NOMO-1 treated with DMSO at 0.1 percent for 48 hours (cell line): ENCODE data around the gene CTNND2.

Experiments used
- DNase-seq: peaks from one replicate; lab custom pipeline; 2025; ENCODE audit not compliant: unreplicated experiment; lab: John Stamatoyannopoulos, UW

CTNND2 gene

DNA sequence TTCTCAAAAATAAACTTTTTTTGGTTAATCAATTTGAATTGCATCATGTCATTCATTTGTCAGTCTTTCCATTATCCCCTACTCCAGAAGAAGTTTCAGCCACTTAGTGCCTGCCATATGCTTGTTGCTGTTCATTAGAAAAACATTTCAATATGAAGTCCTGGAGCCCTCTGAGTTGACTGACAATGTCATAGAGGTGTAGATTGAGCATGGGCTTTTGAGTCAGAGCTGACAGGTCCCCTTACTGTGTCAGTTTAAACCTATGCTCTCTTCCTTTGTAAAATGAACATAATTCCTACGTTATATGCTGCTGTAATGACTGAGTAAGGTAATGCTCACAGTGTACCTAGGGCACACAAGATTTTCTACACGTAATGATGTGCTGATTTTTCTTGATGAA is 114.0 kb downstream of the CTNND2 start:
- DNase-seq: no peak

DNA sequence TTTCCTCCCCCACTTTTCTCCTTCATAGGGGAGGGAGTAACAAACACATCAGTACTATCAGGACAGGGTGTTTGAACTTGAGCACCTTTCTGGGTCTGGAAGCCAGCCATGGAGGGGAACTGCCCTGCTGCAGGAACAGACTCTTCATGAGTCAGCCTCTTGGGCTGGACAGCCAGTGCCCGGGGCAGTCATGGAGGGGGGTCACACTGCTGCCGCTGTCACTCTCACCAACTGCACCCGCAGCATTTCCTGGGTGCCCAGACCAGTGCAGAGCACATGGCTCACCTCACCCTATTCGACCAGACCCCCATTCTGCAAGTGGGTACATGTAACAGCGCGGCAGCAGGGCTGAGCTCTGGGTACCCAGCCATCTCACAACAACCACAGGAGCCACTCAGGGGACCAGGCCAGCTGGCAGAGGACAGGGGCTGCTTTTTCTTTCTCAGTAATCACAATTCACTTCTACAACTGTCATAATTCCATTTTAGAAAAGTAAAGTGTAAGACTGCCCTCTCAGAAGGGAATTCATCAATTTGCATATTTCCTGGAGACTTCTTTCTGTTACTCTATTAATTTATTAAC is 118.4 kb downstream of the CTNND2 start:
- DNase-seq: no peak

DNA sequence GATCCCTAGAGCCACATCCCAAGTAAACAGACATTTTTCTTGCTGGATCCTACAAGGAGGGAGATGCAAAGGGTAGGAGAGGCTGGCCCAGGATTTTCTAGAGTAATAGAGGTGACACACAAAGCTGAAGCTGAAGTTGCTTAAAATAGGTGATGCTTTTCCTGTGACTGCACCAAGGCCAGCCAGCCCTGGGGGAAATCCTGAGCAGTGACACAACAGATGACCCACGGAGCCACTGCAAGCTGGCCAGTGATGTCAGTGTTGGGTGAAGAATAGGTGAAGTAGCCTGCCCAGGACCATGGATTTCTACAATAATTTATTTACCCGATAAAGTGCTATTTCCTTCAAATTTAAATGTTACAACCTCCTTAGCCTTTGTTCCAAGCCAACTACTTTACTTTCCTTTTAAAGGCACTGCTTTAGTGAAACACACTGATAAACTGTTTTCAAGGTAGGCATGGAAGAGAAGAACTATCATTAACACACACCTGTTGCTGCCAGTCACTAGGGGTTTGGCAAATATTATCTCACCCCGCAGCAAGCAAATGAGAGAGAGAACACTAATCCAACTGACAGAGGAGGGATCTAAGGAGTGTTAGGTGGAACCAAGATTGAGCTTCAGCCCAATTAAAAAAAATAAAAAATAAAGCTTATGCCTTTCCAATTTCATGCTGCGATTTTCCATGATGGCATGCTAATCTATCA is 123.5 kb downstream of the CTNND2 start:
- DNase-seq: no peak

DNA sequence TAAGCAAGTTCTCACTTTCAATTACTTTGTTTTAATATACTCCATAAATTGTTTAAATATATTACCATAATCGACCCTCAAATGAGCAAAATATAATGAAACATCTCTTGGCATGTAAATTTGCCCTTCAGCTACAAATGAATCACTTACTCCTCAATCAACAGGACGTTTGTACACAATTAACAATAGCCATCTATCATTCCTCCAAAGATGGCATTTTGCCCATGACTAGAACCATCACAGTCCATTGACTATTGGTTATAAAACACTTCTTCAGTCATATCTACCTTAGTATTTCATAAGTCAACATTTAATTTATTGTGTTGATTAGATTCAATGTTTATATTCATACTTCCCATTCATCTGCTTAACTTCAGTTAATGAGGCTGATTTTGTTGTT is 127.2 kb downstream of the CTNND2 start:
- DNase-seq: no peak

DNA sequence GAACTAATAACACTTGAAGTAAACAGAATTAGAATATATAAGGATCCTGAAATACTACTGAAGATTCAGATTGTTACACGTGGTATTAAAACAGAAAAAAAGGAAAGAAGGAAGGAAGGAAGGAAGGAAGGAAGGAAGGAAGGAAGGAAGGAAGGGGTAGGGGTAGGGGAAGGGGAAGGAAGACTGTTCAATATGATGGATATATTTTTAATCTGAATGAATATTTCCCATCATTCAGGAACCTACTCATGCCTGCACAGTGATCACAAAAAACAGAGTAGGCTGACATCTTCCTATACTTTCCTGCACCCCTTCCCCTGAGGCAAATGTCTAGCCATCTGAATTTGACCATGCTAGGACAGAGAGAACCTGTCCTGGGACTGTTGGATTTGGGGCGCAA is 133.9 kb downstream of the CTNND2 start:
- DNase-seq: no peak

DNA sequence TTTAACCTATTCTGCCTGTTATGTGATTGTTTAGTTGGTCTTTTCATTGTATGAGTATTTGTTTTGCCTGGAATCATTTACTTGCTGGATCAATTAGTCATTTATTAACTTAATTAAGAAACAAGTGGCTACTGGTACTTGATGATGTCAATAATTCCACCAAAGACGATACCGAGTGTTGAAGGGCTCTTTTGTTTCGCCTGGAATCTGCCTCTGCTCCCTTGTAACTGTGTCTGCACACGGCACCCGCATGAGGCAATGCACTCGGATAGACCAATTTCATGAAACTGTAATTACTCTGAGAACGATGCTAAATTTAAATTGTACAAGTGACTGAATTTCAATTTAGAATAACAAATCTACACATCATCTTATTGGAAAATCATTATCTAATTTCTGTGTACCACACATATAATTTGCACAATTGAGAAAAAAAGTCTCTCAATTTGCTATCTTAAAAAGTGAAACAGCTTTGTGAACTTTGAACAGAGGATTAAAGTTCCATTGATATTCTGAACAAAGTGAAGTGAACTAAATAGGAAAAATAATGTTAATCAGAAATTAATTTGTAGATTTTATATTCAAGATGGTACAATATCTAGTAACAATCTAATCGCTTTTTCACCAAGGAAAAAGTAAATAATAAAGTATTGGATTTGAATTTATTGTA is 143.2 kb downstream of the CTNND2 start:
- no peak for DNase-seq

DNA sequence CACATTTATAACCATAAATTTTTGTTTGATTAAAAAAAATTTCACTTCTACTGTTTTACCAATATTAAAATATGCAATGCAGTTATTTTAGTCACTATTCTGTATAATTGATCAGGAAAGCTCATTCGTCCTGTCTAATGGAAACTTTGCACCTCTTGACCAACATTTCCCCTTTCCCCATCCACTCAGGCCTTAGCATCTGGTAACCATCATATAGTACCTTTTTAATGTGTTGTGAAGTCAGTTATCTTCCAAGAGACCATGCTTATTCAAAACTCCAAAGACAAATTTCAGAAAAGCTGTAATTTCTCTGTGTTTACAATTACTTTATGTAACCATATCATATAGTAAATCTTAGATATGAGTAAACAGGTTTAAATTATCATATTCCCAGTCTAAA is 145.9 kb downstream of the CTNND2 start:
- DNase-seq: no peak

DNA sequence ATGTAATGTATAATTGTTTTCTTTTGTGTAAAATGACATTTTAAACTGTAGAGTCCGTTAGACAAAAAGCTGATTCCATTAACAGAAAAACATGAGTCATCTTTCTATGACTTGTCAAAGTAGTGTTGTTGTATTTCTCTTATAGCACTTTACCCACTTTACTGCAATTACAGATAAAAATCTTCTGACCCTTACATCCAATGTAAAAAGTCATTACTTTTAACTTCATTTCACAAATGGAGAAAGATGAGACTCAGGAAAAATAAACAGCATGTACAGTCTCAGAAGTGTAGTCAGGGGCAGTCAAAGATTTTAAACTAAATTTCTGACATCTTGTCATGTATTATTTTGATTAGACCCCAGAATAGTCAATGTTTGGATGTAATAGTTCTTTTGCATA is 146.6 kb downstream of the CTNND2 start:
- no peak for DNase-seq

DNA sequence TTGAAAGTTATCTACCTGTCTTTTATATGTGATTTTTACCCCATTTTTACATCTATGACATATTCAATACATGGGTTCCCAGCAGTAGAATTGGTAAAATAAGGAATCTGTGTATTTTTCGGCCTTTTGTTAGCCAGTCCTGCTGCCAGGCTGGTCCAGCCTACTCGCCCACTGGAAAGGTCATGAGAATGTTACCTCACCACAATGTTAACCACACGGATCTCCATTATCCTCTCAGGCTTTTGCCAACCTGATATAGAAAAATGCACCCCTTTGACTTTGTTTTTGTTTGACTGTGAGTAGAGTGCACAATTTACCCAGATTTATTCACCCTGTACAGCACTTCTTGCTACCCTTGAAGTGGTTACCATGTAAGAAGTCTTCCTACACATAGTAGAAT is 167.2 kb downstream of the CTNND2 start:
- no peak for DNase-seq

DNA sequence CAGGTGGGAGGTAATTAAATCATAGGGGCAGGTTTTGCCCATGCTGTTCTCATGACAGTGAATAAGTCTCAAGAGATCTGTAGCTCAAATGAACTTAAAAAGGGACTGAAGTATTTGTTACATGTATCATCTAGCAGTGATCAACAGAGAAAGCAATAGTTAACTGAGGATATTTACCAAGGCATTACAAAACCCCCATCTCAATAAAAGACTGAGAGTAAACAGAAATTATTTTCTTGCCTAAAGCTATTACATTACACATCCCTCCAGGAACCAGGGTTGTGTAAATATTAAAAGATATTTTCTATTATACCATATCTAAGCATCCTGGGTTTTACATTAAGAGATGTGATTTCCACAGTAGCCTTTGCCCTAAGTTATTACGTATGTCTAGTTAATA is 169.9 kb downstream of the CTNND2 start:
- no peak for DNase-seq

DNA sequence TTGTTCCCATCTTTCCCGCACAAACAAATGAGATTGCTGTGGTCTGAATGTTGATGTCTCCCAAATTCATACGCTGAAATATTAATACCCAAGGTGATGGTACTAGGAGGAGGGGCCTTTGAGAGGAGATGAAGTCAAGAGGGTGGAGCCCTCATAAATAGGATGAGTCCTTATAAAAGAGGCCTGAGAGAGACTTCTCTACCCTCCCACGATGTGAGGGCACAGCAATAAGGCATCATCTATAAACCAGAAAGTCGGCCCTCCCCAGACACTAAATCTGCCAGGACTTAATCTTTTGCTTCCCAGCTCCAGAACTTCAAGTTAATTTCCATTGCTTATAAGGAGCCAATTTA is 170.4 kb downstream of the CTNND2 start:
- no peak for DNase-seq

DNA sequence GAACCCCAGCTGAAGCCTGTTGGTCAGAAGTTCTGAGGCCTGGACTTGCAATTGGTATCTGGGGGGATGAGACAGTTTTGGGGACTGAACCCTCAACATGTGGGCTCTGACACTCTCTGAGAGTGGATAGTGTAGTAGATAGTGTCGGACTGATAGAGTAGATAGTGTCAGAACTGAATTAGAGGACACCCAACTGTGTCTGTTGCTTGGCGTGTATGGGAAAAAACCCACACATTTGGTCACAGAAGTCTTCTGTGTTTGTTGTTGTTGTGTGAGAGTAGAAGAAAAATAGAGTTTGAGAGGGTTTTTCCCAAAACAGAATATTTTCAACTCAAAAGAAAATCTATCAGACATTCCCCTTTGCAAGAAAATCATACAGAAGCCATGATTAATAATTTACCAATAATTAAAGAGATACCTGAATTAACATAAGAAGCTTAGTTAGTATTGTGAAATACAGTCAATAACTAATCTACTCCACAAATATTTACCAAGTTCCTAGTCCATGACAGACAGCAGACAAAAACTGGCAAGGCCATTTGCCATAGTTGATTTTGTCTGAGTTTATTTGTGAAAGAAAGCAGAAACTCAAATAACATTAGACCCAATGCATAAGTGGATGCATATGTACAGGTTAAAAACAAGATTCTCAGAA is 170.9 kb downstream of the CTNND2 start:
- no peak for DNase-seq

DNA sequence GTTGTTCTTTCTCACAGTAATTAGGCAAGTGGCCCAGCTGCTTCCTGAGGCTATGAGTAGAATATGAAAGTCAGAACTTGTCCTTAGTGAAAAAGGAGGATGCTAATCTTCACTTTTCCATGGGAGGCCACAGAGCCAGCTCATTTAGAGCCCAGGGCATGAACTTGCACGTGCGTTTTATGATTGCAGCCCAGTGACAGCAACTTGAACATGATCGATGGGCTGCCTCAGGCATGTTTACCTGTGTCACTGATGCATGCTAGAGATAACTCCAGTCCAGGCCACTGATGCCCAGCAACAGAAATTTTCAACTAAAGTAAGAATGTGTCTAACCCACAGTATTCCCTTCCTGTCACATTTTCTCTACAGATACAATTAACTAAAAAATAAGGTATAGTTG is 179.3 kb downstream of the CTNND2 start:
- DNase-seq: no peak

DNA sequence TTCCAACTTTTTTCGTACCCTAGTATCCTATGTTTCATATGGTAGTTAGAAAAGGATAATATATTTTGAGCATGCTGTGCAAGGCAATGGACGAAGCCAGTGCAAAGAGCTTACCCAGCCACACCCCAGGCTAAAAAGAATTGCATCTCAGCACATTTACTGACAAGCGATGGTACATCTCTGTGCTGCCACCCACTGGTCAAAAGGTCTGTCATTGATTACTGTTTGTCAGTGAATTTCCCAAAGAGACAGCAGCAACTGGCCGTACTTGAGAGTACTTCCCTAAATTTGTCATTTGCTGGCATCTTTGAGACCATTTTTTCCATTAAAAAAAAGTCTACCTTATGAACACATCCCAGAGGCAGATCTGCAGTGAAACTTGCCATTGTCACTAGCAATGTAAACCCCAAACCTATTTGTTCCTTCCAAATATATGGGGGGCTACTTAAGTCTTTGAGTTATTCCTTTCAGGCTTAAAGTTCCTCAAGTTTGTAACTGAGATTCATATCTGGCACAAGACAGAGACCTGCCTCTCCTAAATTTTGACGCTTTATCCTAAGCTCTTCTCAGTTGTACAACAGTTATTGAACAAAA is 184.3 kb downstream of the CTNND2 start:
- DNase-seq: peak; percentile 64

DNA sequence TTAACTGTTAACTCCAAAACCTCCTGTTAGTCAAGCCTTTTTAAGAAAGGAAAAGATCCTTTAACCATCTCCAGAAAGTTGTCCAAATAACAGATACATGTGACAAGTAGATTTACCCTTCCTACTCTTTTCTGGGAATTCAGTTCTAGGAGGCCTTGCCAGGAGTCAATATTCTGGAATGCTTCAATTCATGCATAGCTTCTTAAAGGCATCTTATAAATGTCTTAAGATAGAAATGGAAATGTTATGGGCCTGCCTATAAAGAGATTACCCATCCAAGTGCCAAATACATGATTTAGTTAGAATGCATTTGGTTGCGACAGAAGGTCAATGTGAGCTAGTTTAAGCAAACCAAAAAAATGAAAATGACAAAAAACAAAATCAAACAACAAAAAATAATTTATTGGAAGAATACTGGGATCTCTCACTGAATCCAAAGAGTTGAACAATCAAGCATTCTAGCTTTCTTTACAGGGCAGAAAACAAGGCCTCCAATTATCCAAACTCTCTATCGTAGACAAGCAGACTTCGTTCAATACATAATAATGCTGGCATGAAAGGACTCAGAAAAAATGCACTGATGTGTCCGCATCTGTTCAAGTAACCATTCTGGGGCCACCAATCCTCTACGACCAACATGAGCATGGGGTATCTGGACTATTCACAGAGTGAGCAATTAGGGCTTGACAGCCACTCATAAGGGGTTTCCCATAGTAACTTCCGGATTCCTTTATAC is 188.6 kb downstream of the CTNND2 start:
- no peak for DNase-seq

DNA sequence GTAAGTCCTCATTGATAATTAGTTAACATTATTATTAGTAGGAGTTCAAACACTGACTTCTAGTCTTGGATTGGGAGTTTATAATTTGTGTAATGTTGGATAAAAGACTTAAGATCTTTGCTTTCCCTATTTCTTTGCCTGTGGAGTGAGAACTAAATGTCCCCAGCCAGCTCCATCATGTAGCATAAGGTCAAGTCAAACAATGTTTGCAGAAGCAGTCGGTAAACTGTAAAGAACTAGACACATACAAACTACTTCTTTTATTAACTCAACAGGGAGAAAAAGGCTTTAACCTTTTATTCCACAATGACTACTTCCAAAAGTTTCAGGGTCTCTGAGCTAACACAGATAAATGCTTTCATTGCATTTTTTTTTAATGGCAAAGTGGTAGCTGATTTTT is 192.3 kb downstream of the CTNND2 start:
- DNase-seq: no peak

DNA sequence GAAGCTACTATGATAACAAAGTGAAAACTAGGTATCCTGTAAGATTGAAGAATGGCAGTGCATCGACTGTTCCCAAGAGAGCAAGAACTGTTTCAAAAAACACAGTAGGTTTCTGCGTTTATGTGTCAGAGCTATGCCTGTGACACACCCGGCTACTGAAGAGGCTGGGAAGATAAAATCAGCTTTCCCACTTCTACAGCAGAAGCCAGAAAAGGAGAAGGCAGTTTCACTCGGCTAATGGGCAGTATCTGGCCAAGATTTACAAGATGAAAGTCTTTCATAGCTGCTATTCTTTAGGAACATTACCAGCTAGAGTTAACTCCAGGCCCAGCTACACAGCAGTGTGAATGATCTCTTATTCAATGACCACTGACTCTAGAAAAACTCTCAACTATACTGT is 195.2 kb downstream of the CTNND2 start:
- no peak for DNase-seq

DNA sequence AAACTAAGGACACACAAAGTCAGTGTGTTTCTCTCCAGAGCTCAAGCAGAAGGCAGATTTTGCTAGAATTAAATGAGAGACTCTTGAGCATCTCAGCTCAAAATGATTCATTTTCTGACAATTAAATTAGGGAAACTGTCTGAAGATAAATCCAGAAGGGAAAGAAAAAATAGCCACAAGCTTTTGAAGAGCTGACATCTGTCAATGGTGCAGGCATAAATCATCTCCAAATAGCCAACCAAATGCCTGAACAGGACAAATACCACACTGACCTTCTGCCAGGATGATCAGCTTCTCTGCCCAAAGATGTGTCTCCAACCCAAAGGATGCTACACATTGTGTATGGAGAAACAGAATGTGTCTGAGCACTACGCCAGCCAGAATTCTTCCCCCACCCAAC is 199.3 kb downstream of the CTNND2 start:
- DNase-seq: no peak

DNA sequence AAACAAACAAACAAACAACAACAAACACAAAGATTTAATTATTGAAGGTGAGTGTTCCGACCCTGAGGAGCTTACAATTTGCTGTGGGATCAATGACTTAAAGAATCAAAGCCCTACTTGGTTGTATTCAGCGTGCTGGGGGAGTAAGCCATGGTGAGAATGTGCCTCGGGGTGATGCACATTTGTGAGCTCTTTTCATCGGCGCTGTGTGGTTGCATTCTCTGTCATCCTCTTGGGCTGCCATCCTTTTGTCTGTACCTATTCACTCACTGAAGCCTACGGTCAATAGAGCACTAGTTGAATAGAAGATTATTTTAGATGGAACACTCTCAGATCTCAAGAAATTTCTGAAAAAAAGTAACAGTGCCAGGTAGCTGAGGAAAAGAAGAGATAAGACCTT is 203.9 kb downstream of the CTNND2 start:
- DNase-seq: no peak

DNA sequence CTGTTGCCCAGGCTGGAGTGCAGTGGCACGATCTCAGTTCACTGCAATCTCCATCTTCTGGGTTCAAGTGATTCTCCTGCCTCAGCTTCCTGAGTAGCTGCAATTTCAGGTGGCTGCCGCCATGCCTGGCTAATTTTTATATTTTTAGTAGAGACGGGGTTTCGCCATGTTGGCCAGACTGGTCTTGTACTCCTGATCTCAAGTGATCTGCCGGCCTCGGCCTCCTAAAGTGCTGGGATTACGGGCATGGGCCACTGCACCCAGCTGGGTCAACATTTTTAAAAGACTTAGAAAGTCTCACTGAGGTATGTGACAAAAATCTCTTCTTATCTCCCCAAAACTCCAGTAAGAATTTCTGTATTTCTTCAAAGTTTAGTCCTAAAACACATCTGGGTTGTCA is 211.6 kb downstream of the CTNND2 start:
- no peak for DNase-seq

DNA sequence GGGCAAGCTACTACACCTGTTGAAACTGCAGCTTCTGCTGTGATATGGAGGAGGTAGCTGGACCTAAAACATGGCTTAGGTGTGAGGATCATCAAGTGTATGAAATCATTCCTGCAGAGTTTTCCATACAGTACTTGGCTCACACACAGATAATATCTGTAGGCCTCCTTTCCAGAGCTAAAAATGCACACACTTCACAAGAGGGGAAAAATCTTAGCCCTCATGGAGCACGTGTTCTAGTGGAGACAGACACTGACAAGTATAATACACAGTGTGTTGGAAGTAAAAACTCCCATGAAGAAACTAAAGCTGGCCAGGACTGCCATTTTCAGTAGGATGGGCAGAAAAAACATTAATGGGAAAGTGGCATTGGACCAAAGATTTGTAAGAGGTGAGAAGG is 216.7 kb downstream of the CTNND2 start:
- DNase-seq: no peak
